ENCODE measurements around the gene UFC1. TPM values are rescaled to one million over a fixed set of nuclear protein-coding genes. Genes with fewer than 3 reads are reported as not detected.

Gene UFC1
- polyA plus RNA-seq, 4 donors: 137 to 193 (median 167) TPM

DNA sequence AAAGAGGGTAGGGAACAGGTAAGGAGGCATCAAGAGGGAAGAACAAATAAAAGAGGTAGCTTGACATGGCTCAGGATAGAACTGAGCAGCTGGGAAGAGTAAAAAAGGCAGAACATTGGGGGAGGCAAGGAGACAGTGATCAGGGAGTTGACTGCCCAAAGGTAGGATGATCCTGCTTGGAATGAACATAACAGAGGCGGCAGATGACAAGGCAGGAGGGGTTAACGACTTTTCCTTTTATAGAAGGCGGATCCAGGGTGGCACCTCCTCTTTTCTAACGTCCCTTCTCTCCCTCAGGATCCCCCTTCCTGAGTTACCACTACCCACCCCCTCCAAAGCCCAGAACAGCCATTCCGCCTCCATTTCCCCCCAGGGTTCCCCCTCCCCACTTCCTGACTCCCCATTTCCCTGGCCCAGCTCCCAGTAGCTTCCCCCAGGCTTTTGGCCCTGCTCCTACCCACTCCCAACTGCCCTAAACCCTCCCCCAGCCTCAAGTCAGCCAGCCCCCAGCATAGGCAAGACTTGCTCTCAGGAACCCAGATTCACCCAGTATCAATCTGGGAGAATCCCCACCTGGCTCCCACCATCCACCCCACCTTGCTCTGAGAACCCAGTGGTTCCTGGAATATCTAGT, 45.8 kb downstream of the UFC1 start:
- H3K9me3 ChIP-seq (ENCODE audit: control insufficient read depth in 2 of 2, insufficient read depth in 1 of 2, low read depth in 1 of 2, low read length in 1 of 2): no peaks in the 10 kb centered on the region
- no peaks in the 10 kb centered on the region for H3K27me3 ChIP-seq (ENCODE audit: control insufficient read depth in 3 of 3, insufficient read depth in 3 of 3, low read length in 3 of 3)
- FAIRE-seq (no peak), DNase-seq (no peak)
- H3K27ac ChIP-seq (ENCODE audit: low read depth in 1 of 3, low read length in 2 of 3): peak overlapping the region in 2 of 3 donors; percentile 94 to 98
- WGBS, 3 donors: 50 to 68% (median 54%) methylated on average over 2 to 5 of the region's 5 CpGs
- H3K36me3 ChIP-seq (ENCODE audit: control insufficient read depth in 3 of 3, insufficient read depth in 2 of 3, low read depth in 1 of 3, low read length in 3 of 3): peaks cover 0 to 9% (median 0%) of the 10 kb centered on the region in 3 donors
- H3K4me3 ChIP-seq (ENCODE audit: low read depth in 1 of 3, low read length in 3 of 3): no peak overlapping the region
- H3K4me1 ChIP-seq (ENCODE audit: control insufficient read depth in 3 of 3, insufficient read depth in 2 of 3, low read depth in 1 of 3, low read length in 2 of 3): peaks cover 0 to 42% (median 12%) of the 10 kb centered on the region in 3 donors

DNA sequence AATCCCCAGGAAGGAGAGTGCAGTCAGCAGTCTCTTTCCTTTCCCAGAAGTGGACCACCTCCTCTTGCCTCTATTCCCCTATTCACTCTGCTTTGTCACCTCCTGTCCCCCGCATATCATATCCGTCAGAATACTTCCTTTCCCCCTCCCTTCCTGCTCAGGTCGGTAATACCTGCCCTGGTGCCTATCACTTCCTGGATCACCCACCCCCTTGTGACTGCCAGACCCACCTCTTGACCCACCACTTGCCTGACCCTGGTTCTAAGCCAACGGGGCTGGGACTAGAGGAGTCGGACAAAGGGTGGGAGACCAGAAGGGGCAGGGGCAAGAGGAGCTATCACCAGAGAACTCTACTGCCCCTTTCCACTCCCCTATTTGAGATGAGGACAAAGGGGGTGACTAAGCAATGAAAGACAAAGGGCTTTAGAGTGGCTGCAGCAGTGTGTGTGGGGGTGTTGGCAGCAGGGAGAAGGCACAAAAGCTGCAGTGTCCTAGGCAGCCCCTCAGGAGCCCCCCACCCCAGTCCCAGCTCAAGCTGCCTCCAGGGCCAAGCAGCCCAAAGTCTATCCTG, 46.7 kb downstream of the UFC1 start:
- peaks cover 0 to 42% (median 11%) of the 10 kb centered on the region in 3 donors for H3K4me1 ChIP-seq (ENCODE audit: control insufficient read depth in 3 of 3, insufficient read depth in 2 of 3, low read depth in 1 of 3, low read length in 2 of 3)
- no peak overlapping the region for H3K4me3 ChIP-seq (ENCODE audit: low read depth in 1 of 3, low read length in 3 of 3)
- WGBS, 3 donors: 60 to 78% (median 62%) methylated on average over 5 of the region's 5 CpGs
- DNase-seq: no peak
- peaks cover 0 to 8% (median 0%) of the 10 kb centered on the region in 3 donors for H3K36me3 ChIP-seq (ENCODE audit: control insufficient read depth in 3 of 3, insufficient read depth in 2 of 3, low read depth in 1 of 3, low read length in 3 of 3)
- H3K27ac ChIP-seq (ENCODE audit: low read depth in 1 of 3, low read length in 2 of 3): peak overlapping the region; percentile 4 to 98 (median 94)
- no peaks in the 10 kb centered on the region for H3K27me3 ChIP-seq (ENCODE audit: control insufficient read depth in 3 of 3, insufficient read depth in 3 of 3, low read length in 3 of 3)
- no peak for FAIRE-seq
- no peaks in the 10 kb centered on the region for H3K9me3 ChIP-seq (ENCODE audit: control insufficient read depth in 2 of 2, insufficient read depth in 1 of 2, low read depth in 1 of 2, low read length in 1 of 2)

- Histone ChIP-seq H3K9me3 (ENCODE audit: control insufficient read depth in 2 of 2, insufficient read depth in 1 of 2, low read depth in 1 of 2, low read length in 1 of 2) (no peaks in the 10 kb centered on the region), H3K4me3 (ENCODE audit: low read depth in 1 of 3, low read length in 3 of 3) (peak overlapping the region in 2 of 3 donors; percentile 46 to 68), H3K36me3 (ENCODE audit: control insufficient read depth in 3 of 3, insufficient read depth in 2 of 3, low read depth in 1 of 3, low read length in 3 of 3) (peaks cover 0 to 9% (median 0%) of the 10 kb centered on the region in 3 donors), H3K27ac (ENCODE audit: low read depth in 1 of 3, low read length in 2 of 3) (peak overlapping the region; percentile 87 to 98 (median 94)), H3K27me3 (ENCODE audit: control insufficient read depth in 3 of 3, insufficient read depth in 3 of 3, low read length in 3 of 3) (no peaks in the 10 kb centered on the region), H3K4me1 (ENCODE audit: control insufficient read depth in 3 of 3, insufficient read depth in 2 of 3, low read depth in 1 of 3, low read length in 2 of 3) (peaks cover 0 to 42% (median 9%) of the 10 kb centered on the region in 3 donors)
- 61 to 83% (median 82%) methylated on average over 13 of the region's 13 CpGs for WGBS, 3 donors
- FAIRE-seq (no peak), DNase-seq (peak in 1 of 2 donors; percentile 23)
Measured at GRCh38 chr1:161200992-161201835, 47.4 kb downstream of the UFC1 start.

DNA sequence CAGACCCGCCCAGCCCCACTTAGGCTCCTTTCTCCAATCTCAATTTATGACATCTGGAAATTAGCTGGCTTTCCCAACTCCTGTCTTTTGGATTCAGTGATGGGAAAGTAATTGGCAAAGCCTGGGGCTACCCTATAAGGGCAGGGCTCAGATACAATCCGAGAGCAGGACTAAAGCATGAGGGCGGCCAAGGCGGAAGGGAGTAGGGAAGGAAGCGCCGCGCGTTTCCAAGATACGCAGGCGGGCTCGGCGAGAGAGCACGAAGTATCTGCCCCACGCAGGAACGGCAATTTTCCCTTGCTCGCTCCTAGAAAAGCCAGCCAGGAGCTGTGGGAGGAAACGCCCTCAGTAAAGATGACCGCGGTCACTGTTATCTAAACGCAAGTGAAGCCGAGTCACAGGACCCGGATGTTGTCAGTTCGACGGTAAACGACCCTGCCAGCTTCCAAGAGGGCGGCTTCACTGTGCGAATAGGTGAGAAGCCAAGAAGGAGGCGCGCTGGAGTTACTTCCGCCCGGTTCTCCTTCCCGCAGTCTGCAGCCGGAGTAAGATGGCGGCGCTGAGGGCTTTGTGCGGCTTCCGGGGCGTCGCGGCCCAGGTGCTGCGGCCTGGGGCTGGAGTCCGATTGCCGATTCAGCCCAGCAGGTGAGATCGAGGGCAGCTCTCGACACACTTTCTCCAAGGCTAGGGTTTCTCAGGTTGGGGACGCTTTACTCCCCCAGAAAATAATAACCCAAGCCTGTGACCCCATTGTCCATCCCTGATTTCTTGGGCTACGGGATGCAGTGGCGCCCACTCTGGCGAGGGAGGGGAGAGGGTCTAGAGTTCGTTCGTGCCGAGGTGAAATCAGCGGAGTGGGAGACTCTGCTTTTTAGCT, 48.3 kb downstream of the UFC1 start, which contains the start of gene NDUFS2:
TSS of gene NDUFS2 (plus strand) at position 532 of the 877 bp plus-strand sequence. CDS start at position 551, 19 bp downstream.
- peaks cover 0 to 16% (median 3%) of the 10 kb centered on the region in 3 donors for H3K36me3 ChIP-seq (ENCODE audit: control insufficient read depth in 3 of 3, insufficient read depth in 2 of 3, low read depth in 1 of 3, low read length in 3 of 3)
- peaks cover 0 to 42% (median 9%) of the 10 kb centered on the region in 3 donors for H3K4me1 ChIP-seq (ENCODE audit: control insufficient read depth in 3 of 3, insufficient read depth in 2 of 3, low read depth in 1 of 3, low read length in 2 of 3)
- whole genome bisulfite sequencing, 3 donors: 2 to 3% (median 2%) methylated on average over 50 to 53 of the region's 53 CpGs
- H3K27ac ChIP-seq (ENCODE audit: low read depth in 1 of 3, low read length in 2 of 3): peak within 1 kb of the TSS; percentile 87 to 98 (median 94)
- peak within 1 kb of the TSS; percentile 68 to 79 (median 77) for H3K4me3 ChIP-seq (ENCODE audit: low read depth in 1 of 3, low read length in 3 of 3)
- no peak for FAIRE-seq
- peak; percentile 99 for DNase-seq
- no peaks in the 10 kb centered on the region for H3K27me3 ChIP-seq (ENCODE audit: control insufficient read depth in 3 of 3, insufficient read depth in 3 of 3, low read length in 3 of 3)
- no peaks in the 10 kb centered on the region for H3K9me3 ChIP-seq (ENCODE audit: control insufficient read depth in 2 of 2, insufficient read depth in 1 of 2, low read depth in 1 of 2, low read length in 1 of 2)

GRCh38 chr1:161206411-161207140, 52.8 kb downstream of the UFC1 start:
- H3K4me1 ChIP-seq (ENCODE audit: control insufficient read depth in 3 of 3, insufficient read depth in 2 of 3, low read depth in 1 of 3, low read length in 2 of 3): peaks cover 0 to 19% (median 7%) of the 10 kb centered on the region in 3 donors
- no peaks in the 10 kb centered on the region for H3K27me3 ChIP-seq (ENCODE audit: control insufficient read depth in 3 of 3, insufficient read depth in 3 of 3, low read length in 3 of 3)
- peak overlapping the region in 1 of 3 donors; percentile 76 for H3K27ac ChIP-seq (ENCODE audit: low read depth in 1 of 3, low read length in 2 of 3)

GRCh38 chr1:161207173-161207572, 53.4 kb downstream of the UFC1 start:
- peak overlapping the region in 1 of 3 donors; percentile 76 for H3K27ac ChIP-seq (ENCODE audit: low read depth in 1 of 3, low read length in 2 of 3)
- 64 to 83% (median 71%) methylated on average over 8 of the region's 8 CpGs for WGBS, 3 donors
- no peak for DNase-seq
- no peaks in the 10 kb centered on the region for H3K9me3 ChIP-seq (ENCODE audit: control insufficient read depth in 2 of 2, insufficient read depth in 1 of 2, low read depth in 1 of 2, low read length in 1 of 2)
- peaks cover 0 to 16% (median 6%) of the 10 kb centered on the region in 3 donors for H3K4me1 ChIP-seq (ENCODE audit: control insufficient read depth in 3 of 3, insufficient read depth in 2 of 3, low read depth in 1 of 3, low read length in 2 of 3)
- no peaks in the 10 kb centered on the region for H3K27me3 ChIP-seq (ENCODE audit: control insufficient read depth in 3 of 3, insufficient read depth in 3 of 3, low read length in 3 of 3)
- H3K4me3 ChIP-seq (ENCODE audit: low read depth in 1 of 3, low read length in 3 of 3): no peak overlapping the region
- no peak for FAIRE-seq
- peaks cover 9 to 60% (median 12%) of the 10 kb centered on the region in 3 donors for H3K36me3 ChIP-seq (ENCODE audit: control insufficient read depth in 3 of 3, insufficient read depth in 2 of 3, low read depth in 1 of 3, low read length in 3 of 3)

More at GRCh38 chr1:161206411-161207140, 52.8 kb downstream of the UFC1 start:
- peaks cover 5 to 55% (median 10%) of the 10 kb centered on the region in 3 donors for H3K36me3 ChIP-seq (ENCODE audit: control insufficient read depth in 3 of 3, insufficient read depth in 2 of 3, low read depth in 1 of 3, low read length in 3 of 3)
- 82 to 83% (median 82%) methylated on average over 12 of the region's 12 CpGs for WGBS, 3 donors
- FAIRE-seq (no peak), DNase-seq (no peak)
- H3K4me3 ChIP-seq (ENCODE audit: low read depth in 1 of 3, low read length in 3 of 3): no peak overlapping the region
- no peaks in the 10 kb centered on the region for H3K9me3 ChIP-seq (ENCODE audit: control insufficient read depth in 2 of 2, insufficient read depth in 1 of 2, low read depth in 1 of 2, low read length in 1 of 2)

All from small intestine (tissue), 7 donors.